KOPT-K1 (cell line): ENCODE data around the gene HSP90AB1.

Experiments used
- H3K27ac ChIP-seq: fragments of 200-600 bp; sonication (generic); 2 replicates; pipeline ENCODE4 v1.5.1; 2016; ENCODE audit warnings: antibody characterized with exemption, mild to moderate bottlenecking, low read depth, low read length; ENCODE audit not compliant: poor library complexity, severe bottlenecking
- H3K36me3 ChIP-seq: fragments of 200-600 bp; sonication (generic); 2 replicates; pipeline ENCODE4 v1.5.1; 2017; ENCODE audit warnings: antibody characterized with exemption, mild to moderate bottlenecking, low read length, moderate library complexity; ENCODE audit not compliant: insufficient read depth
- H3K9me3 ChIP-seq: fragments of 200-600 bp; sonication (generic); 2 replicates; pipeline ENCODE4 v1.5.1; 2017; ENCODE audit warnings: antibody characterized with exemption, low read length, mild to moderate bottlenecking; ENCODE audit not compliant: insufficient read depth, poor library complexity, severe bottlenecking

HSP90AB1 gene

GRCh38 chr6:44237813-44238433 is 9.0 kb upstream of the HSP90AB1 start:
- Histone ChIP-seq H3K36me3 (peaks cover 51% of the 10 kb centered on the region), H3K27ac (no peak overlapping the region), H3K9me3 (no peaks in the 10 kb centered on the region)

- Histone ChIP-seq H3K36me3 (peaks cover 42% of the 10 kb centered on the region), H3K27ac (no peak overlapping the region), H3K9me3 (no peaks in the 10 kb centered on the region)
These were observed 8.1 kb upstream of the HSP90AB1 start for GRCh38 chr6:44238687-44239350.

GRCh38 chr6:44243345-44243744 is 3.6 kb upstream of the HSP90AB1 start:
- Histone ChIP-seq H3K27ac (no peak overlapping the region), H3K9me3 (no peaks in the 10 kb centered on the region), H3K36me3 (peaks cover 17% of the 10 kb centered on the region)

GRCh38 chr6:44245391-44245911 is 1.4 kb upstream of the HSP90AB1 start:
- Histone ChIP-seq H3K9me3 (no peaks in the 10 kb centered on the region), H3K36me3 (peaks cover 31% of the 10 kb centered on the region), H3K27ac (peak overlapping the region; percentile 89)

- Histone ChIP-seq H3K9me3 (no peaks in the 10 kb centered on the region), H3K36me3 (peaks cover 38% of the 10 kb centered on the region), H3K27ac (peak overlapping the region; percentile 89)
These were observed 814 bp upstream of the HSP90AB1 start for GRCh38 chr6:44245912-44246662.

GRCh38 chr6:44247338-44248302 is 719 bp downstream of the HSP90AB1 start:
- Histone ChIP-seq H3K36me3 (peaks cover 53% of the 10 kb centered on the region), H3K9me3 (no peaks in the 10 kb centered on the region), H3K27ac (peak overlapping the region; percentile 89)

GRCh38 chr6:44248579-44248978 is 1.7 kb downstream of the HSP90AB1 start:
- Histone ChIP-seq H3K27ac (peak overlapping the region; percentile 89), H3K36me3 (peaks cover 62% of the 10 kb centered on the region), H3K9me3 (no peaks in the 10 kb centered on the region)

- peaks cover 69% of the 10 kb centered on the region for H3K36me3 ChIP-seq
- peak overlapping the region; percentile 89 for H3K27ac ChIP-seq
- no peaks in the 10 kb centered on the region for H3K9me3 ChIP-seq
These were observed 2.3 kb downstream of the HSP90AB1 start for GRCh38 chr6:44249082-44249748.

GRCh38 chr6:44250067-44250717 is 3.3 kb downstream of the HSP90AB1 start:
- H3K27ac ChIP-seq: no peak overlapping the region

GRCh38 chr6:44250718-44251123 is 3.8 kb downstream of the HSP90AB1 start:
- Histone ChIP-seq H3K9me3 (no peaks in the 10 kb centered on the region), H3K27ac (no peak overlapping the region), H3K36me3 (peaks cover 84% of the 10 kb centered on the region)

More at GRCh38 chr6:44250067-44250717, 3.3 kb downstream of the HSP90AB1 start:
- no peaks in the 10 kb centered on the region for H3K9me3 ChIP-seq
- H3K36me3 ChIP-seq: peaks cover 79% of the 10 kb centered on the region

- peaks cover 85% of the 10 kb centered on the region for H3K36me3 ChIP-seq
- no peak overlapping the region for H3K27ac ChIP-seq
- H3K9me3 ChIP-seq: no peaks in the 10 kb centered on the region
These were observed 4.9 kb downstream of the HSP90AB1 start for GRCh38 chr6:44251576-44252524.

- H3K27ac ChIP-seq: no peak overlapping the region
- peaks cover 74% of the 10 kb centered on the region for H3K36me3 ChIP-seq
- no peaks in the 10 kb centered on the region for H3K9me3 ChIP-seq
These were observed 6.6 kb downstream of the HSP90AB1 start for GRCh38 chr6:44253307-44254101.
